ENCODE measurements around the gene TSSK2. TPM values are rescaled to one million over a fixed set of nuclear protein-coding genes. Genes with fewer than 3 reads are reported as not detected.

The TSSK2 gene
- total RNA-seq, 1 donor from 2014 or later, result not detected

- intact Hi-C loops (cut with DNase I), result no loop called here
- TF ChIP-seq POLR2A (IDR thresholded peaks at IDR 0.05), result no peak
- no peak for TF ChIP-seq POLR2AphosphoS5 (IDR thresholded peaks at IDR 0.05; ENCODE audit: insufficient read depth in 1 of 2, low read depth in 1 of 2)
- no peak for TF ChIP-seq CTCF (IDR thresholded peaks at IDR 0.05)
- Histone ChIP-seq H3K9me3 (no peaks in the 10 kb centered on the region), H3K36me3 (peaks cover 0 to 38% of the 10 kb centered on the region in 2 donors), H3K27me3 (no peaks in the 10 kb centered on the region), H3K4me3 (peak overlapping the region; percentile 70 to 98), H3K27ac (peak overlapping the region; percentile 58), H3K4me1 (peaks cover 19% of the 10 kb centered on the region)
- DNase-seq (ENCODE audit: extremely low spot score in 2 of 2), result no peak
These were observed 12.9 kb downstream of the TSSK2 start for GRCh38 chr22:19143967-19144400.

- peaks cover 0 to 15% of the 10 kb centered on the region in 2 donors for H3K36me3 ChIP-seq
- no peak for TF ChIP-seq POLR2A (IDR thresholded peaks at IDR 0.05)
- intact Hi-C loops (cut with DNase I), result no loop called here
- H3K9me3 ChIP-seq, result no peaks in the 10 kb centered on the region
- DNase-seq (ENCODE audit: extremely low spot score in 2 of 2), result no peak
- peaks cover 23% of the 10 kb centered on the region for H3K4me1 ChIP-seq
- H3K27ac ChIP-seq, result no peak overlapping the region
- no peak overlapping the region for H3K4me3 ChIP-seq
- H3K27me3 ChIP-seq, result peaks cover 8% of the 10 kb centered on the region
These were observed 15.3 kb downstream of the TSSK2 start for GRCh38 chr22:19146215-19146968.

GRCh38 chr22:19147195-19147780 lies 16.2 kb downstream of the TSSK2 start:
- intact Hi-C loops (cut with DNase I), result no loop called here
- Histone ChIP-seq H3K9me3 (no peaks in the 10 kb centered on the region), H3K27ac (no peak overlapping the region), H3K4me1 (peaks cover 23% of the 10 kb centered on the region), H3K27me3 (peaks cover 8% of the 10 kb centered on the region), H3K36me3 (peaks cover 0 to 6% of the 10 kb centered on the region in 2 donors), H3K4me3 (no peak overlapping the region)
- no peak for DNase-seq (ENCODE audit: extremely low spot score in 2 of 2)
- no peak for TF ChIP-seq POLR2AphosphoS5 (IDR thresholded peaks at IDR 0.05; ENCODE audit: insufficient read depth in 1 of 2, low read depth in 1 of 2)
- TF ChIP-seq POLR2A (IDR thresholded peaks at IDR 0.05), result no peak
- no peak for TF ChIP-seq CTCF (IDR thresholded peaks at IDR 0.05)

GRCh38 chr22:19148417-19149046 lies 17.4 kb downstream of the TSSK2 start:
- Histone ChIP-seq H3K27ac (no peak overlapping the region), H3K4me1 (peaks cover 10% of the 10 kb centered on the region), H3K36me3 (no peaks in the 10 kb centered on the region), H3K27me3 (peaks cover 8% of the 10 kb centered on the region), H3K9me3 (no peaks in the 10 kb centered on the region), H3K4me3 (no peak overlapping the region)
- TF ChIP-seq CTCF (IDR thresholded peaks at IDR 0.05) (no peak), POLR2AphosphoS5 (IDR thresholded peaks at IDR 0.05; ENCODE audit: insufficient read depth in 1 of 2, low read depth in 1 of 2) (no peak), POLR2A (IDR thresholded peaks at IDR 0.05) (no peak)
- intact Hi-C loops (cut with DNase I), result no loop called here
- no peak for DNase-seq (ENCODE audit: extremely low spot score in 2 of 2)

- H3K9me3 ChIP-seq, result no peaks in the 10 kb centered on the region
- H3K4me3 ChIP-seq, result peak overlapping the region; percentile 16 to 30
- intact Hi-C loops (cut with DNase I), result no loop called here
- DNase-seq (ENCODE audit: extremely low spot score in 2 of 2), result no peak
- peaks cover 4% of the 10 kb centered on the region for H3K4me1 ChIP-seq
- H3K36me3 ChIP-seq, result no peaks in the 10 kb centered on the region
- peaks cover 8% of the 10 kb centered on the region for H3K27me3 ChIP-seq
- TF ChIP-seq POLR2A (IDR thresholded peaks at IDR 0.05) (no peak), CTCF (IDR thresholded peaks at IDR 0.05) (no peak), POLR2AphosphoS5 (IDR thresholded peaks at IDR 0.05; ENCODE audit: insufficient read depth in 1 of 2, low read depth in 1 of 2) (no peak)
- H3K27ac ChIP-seq, result no peak overlapping the region
These were observed 18.2 kb downstream of the TSSK2 start for GRCh38 chr22:19149047-19149883.
